Stimulated activated CD4-positive, alpha-beta T cell treated with anti-CD3 and anti-CD28 coated beads, TNF-alpha, amount 100 ng/mL, for 1 hour (primary cell): ENCODE data around the gene VGF.
A peak's percentile ranks its signal among the peaks of the same experiment; 100 is the strongest.

Experiments used
- DNase-seq, 3 donors: peaks; one replicate each; pipeline ENCODE4 v3.0.0-alpha.2; 2020; ENCODE audit warnings: low read depth in 3 of 3, low spot score in 1 of 3

VGF gene

DNA sequence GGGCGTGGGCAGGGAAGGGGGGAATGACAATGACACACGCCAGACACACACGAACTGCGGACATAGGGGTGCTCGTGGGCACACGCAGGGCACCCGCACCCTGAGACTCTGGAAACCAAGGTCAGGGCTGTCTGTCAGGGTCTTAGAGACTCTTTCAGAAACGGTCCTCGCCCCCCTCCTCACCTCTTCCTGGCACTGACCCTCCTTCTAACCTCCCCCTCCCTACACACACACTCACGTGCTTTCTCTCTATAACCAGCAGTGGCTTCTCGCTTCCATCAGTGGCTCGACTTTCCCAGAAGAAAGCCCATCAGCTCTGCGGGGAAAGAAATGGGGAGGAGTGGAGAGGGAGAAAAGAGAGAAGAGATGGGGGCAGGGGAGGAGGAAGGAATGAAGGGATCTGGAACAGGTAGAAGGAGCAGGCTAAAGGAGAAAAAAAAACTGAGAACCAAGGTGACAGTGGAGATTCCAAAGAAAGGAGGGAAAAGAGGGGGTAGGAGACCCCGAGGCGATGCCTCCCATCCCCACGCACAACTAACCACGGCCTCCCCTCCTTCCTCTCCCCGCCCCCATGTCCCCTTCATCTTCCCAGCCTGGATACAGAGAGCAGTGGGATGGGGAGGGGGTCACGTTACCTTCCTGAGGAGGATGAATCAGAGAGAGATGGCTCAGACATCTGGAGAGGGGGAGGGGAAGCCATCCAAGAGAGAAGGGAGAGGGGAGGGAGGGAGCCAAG lies 1.7 kb upstream of the VGF start:
- no peak for DNase-seq

DNA sequence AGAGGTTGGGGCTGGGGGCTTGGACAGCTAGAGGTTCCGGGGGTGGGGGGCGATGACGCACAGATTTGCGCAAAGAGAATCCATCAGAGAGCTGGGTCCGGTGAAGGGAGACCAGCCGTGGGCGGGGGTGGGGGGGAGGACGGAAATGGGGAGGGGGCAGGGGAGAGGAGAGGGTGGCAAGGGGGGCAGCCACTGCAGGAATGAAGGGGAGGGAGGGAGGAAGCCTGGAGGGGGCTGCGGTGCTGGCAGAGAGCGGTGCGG lies 1.2 kb upstream of the VGF start:
- no peak for DNase-seq

DNA sequence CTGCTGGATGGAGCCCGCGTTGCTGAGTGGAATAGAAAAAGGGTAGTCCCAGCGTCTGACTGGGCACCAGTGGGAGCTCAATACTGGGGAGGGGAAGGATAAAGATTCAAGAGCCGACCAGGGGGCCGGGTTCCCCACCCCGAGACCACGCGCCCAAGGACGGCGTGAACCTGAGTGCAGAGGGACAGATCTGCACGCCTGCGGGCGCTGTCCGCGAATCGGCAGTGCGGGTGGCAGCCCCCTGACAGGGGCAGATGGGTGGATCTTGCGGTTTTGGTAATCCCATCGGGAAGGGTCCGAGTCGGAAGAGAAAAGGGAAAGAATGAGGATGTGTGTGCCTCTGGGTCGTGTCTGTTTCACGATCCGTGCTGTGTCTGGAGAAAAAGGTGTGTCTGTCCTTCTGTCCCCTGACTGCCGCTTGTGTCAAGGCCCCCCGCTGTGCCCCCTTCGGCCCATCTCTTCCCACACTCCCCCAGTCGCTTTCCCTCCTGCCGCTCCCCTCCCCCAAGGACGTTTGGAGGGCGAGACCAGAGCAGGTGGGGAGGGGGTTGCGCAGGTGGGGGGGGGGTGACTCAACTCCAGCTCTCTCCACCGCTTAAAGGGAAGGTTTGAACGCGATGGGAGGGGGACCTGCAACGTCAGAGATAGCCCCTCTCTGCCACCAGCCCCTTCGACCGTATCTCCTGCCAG lies 734 bp upstream of the VGF start:
- no peak for DNase-seq

- DNase-seq, result no peak
Observed at GRCh38 chr7:101164071-101164840, 1.1 kb downstream of the VGF start.

DNA sequence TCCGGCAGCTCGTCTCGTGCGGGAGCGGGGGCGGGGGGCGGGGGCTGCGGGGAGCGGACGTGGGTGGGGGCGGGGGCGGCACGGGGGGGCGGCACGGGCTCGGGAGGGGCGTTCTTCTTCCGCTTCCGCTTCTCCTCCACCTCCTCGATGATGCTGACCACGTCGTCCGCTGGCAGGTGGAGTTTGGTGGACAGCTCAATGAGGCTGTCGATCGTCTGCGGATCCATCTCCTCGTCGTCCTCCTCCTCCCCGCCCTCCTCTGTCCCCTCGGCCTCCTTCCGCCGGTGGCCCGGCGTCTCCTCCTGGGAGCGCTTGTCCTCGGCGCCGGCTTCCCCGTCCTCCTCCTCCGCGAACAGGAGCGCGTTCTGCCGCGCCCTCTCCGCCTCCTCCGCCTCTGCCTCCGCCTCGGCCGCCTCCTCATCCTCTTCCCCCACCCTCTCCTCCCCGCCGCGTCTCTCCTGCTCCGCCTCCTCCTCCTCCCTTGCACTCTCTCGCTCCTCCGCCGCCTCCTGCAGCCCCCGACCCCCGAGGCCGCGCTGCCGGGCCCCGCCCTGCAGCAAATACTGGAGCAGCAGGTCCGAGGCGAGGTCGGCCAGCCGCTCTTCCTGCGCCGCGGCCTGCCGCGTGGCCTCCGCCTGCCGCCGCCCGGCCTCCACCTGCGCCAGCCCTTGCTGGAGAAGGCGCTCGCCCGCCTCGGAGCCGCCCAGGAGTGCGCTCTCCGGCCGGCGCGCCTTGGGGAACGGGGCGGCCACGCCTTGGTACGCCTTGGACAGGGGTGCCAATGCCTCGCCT lies 1.9 kb downstream of the VGF start:
- no peak for DNase-seq

DNA sequence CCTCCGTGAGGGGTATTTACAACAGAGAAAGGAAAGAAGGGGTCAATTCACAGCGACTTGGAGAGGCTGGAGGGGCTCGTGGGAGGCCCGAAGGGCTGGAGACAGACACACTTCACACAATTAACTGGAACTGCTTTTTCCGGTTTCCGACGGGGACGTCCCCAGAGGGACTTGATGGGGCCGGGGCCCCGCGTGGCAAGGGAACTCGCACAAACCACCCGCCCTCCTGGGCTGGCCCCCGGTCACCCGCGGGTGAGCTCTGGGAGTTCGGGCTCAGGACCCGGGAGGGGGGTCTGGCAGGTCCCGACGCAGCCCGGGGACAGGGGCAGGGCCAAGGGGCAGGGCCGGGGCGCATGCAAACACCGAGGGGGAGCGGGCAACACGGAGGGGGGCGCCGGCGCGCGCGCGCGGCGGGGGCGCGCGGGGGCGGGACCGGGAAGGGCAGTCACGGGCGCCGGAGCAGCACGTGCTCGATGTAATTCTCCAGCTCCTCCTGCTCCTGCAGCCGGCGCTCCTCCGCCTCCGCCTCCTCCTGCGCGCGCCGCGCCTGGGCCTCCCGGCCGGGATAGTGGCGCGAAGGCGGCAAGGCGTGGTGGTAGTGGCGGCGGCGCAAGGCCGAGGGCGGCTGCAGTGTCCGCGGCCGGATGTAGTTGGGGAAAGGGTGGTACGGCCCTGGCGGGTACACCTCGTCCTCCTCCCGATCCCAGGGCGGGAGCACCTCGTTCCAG lies 2.7 kb downstream of the VGF start:
- DNase-seq, result no peak

GRCh38 chr7:101161692-101162471 lies 3.5 kb downstream of the VGF start:
- no peak for DNase-seq

GRCh38 chr7:101160910-101161309 lies 4.5 kb downstream of the VGF start:
- no peak for DNase-seq

DNA sequence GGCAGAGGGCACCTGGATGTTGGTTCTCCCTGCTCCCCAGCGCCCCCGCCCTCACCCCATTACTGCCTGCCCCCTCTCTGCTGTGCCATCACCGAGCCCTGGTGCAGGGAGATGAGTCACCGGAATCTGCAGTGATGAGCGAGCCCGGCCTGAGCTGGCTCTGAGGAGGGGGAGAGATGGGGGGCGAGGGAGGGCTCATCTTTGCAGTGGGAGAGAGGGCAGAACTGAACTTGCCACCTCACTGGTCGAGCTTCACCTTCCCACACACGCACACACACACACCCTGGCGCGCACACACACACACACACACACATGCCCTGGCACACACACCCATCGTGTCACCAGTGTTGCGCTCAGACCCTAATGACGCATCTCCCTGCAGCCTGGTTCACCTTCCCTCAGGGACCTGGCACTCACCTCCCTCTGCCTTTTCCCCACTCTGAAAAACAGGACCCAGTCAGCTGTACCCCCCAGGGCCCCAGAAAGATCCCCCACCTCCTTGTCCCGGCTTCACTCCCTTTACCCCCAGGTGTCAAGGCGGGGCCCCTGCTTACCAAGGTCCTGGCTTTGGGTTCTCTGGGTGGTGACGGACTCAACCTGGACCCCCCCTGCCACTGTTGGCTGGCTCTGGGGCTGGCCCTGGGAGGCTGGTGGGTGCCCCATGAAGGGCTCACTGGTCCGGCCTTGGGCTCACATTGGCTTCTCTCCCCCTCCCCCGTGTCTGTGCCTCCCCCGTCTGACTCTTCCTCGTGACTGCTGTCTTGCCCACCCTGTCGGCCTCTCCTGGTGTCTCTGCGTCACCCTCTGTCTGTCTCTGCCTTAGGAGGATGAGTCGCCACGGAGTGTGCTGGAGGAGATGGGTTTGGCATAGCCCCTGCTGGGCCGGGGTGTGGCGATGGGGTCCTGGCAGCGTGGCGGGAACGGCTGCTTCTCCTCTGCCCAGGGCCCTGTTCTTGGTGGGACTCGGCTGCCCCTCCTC lies 5.4 kb downstream of the VGF start:
- no peak for DNase-seq

GRCh38 chr7:101156866-101157589 lies 8.3 kb downstream of the VGF start:
- no peak for DNase-seq

GRCh38 chr7:101156277-101156676 lies 9.1 kb downstream of the VGF start:
- no peak for DNase-seq

- no peak for DNase-seq
Observed at GRCh38 chr7:101155303-101155702, 10.1 kb downstream of the VGF start.

GRCh38 chr7:101154693-101155102 lies 10.7 kb downstream of the VGF start:
- no peak for DNase-seq

GRCh38 chr7:101153969-101154692 lies 11.2 kb downstream of the VGF start, which contains the start of gene AP1S1:
TSS of gene AP1S1 (plus strand) at chr7:101154476. CDS start at chr7:101154515, 39 bp downstream.
- DNase-seq, result peak; percentile 85 to 89 (median 86)

DNA sequence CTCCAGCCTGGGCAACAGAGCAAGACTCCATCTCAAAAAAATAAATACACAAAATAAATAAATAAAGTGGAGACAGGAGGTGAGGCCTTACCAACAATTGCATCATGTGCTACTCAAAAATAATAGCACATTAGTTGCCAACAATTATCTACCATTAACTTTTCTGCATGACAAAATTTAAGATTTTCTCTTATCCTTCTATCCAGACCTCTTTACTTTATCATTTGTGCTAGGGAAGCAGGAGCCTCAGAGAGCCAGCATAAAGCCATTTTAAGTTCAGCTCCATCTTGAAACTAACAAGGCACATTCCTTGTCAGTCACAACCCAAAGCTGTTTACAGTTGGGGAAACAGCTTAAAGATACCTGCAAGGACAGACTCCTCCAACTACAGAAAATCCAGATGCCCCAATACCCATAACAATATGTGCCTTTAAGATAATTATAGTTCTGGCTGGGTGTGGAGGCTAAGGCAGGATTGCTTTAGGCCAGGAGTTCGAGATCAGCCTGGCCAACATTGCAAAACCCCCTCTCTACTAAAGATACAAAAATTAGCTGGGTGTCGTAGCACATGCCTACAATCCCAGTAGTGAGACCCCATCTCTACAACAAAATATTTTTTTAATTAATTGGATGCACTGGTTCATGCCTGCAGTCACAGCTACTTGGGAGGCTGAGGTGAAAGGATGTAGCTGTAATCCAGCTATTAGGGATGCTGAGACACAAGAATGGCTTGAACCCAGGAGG lies 13.3 kb downstream of the VGF start:
- no peak for DNase-seq

DNA sequence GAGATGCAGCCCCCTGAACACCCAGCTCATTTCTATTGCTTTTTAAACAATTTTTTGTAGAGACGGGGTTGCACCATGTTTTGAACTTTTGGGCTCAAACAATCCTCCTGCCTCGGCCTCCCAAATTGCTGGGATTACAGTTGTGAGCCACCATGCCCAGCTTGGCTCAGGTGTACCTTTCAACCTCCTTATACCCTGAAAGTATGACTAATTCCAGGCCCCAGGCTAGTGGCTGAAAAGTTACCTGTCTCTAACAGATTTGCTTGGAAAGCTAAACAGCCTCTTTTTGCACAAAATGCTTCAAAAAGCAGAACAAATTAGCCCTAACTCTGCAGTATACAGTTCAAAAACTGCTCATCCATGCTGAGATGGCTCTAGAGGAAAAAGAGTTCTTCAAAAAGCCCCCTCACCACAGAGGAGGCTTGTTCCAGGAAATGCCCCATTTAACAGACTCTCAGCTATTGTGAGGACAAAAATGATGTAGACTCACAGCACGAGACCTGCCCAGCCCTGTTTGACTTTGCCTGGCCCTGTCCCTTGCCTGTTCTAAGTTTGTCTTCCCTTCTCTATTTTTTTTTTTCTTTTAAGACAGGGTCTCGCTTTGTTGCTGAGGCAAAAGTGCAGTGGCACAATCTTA lies 24.5 kb downstream of the VGF start:
- DNase-seq, result no peak
